HCT116 (cell line): ENCODE results near the gene RPS6KA2. TPM values are rescaled to one million over a fixed set of nuclear protein-coding genes. Genes with fewer than 3 reads are reported as not detected.

Experiments used
- ATAC-seq: fragments of 200-7000 bp; cut with Tn5 transposase; 2 replicates; pipeline ENCODE4 v1.9.1; 2020; ENCODE audit warnings: mild to moderate bottlenecking, moderate library complexity
- BruUV-seq: library from RNA; stranded (reverse); fragments of 400-500 nt; replicated peaks from 2 replicates; lab custom pipeline; 2021; lab: Mats Ljungman, UMichigan
- CTCF ChIA-PET: fragments of 300-600 bp; sonication (Branson Sonifier 250); formaldehyde crosslinking; loops from one replicate; lab custom pipeline; 2021; ENCODE audit warnings: antibody characterized with exemption; lab: Charles Lee
- POLR2A ChIA-PET: fragments of 300-600, 350-600 bp; sonication (Branson Sonifier 250); formaldehyde crosslinking; loops from one replicate; lab custom pipeline; 2021; ENCODE audit warnings: antibody characterized with exemption; lab: Charles Lee
- RAD21 ChIA-PET, 2 experiments: fragments of 300-600 bp; sonication (Branson Sonifier 250); formaldehyde crosslinking; loops; one replicate each; lab custom pipeline; 2023; ENCODE audit warnings: low total read pairs in 2 of 2; ENCODE audit not compliant: uncharacterized antibody in 2 of 2, unreplicated experiment in 2 of 2, low non-redundant PET in 1 of 2; lab: Charles Lee
- DNase-seq: peaks from one replicate; pipeline ENCODE4 v3.0.0-alpha.2; 2010; ENCODE audit warnings: low read depth, low spot score
- H2AFZ ChIP-seq: fragments of 200-600 bp; shearing (Covaris generic), sonication (generic); 2 replicates; pipeline ENCODE4 v1.6.1; 2017; ENCODE audit warnings: low read depth, mixed run types, mixed read lengths, antibody characterized with exemption, low read length; ENCODE audit not compliant: poor library complexity, severe bottlenecking
- H3K27ac ChIP-seq: 2 replicates; pipeline ENCODE4 v1.5.1; 2012; ENCODE audit warnings: low read depth, low read length
- H3K27me3 ChIP-seq: fragments of 200-600 bp; sonication (generic); 2 replicates; pipeline ENCODE4 v1.6.1; 2016; ENCODE audit warnings: mixed run types, low read length, mixed read lengths; ENCODE audit not compliant: insufficient read depth
- H3K36me3 ChIP-seq, 2 experiments: fragments of 200-500 bp in 1 of 2; fragments of 200-600 bp in 1 of 2; sonication (Bioruptor generic) in 1 of 2; sonication (generic) in 1 of 2; 2 replicates each; pipeline versions ENCODE4 v1.5.1 to v1.6.1; 2014 to 2016; ENCODE audit warnings: low read length in 2 of 2, inconsistent platforms in 1 of 2, mixed read lengths in 1 of 2, mixed run types in 1 of 2; ENCODE audit not compliant: insufficient read depth in 2 of 2, control insufficient read depth in 1 of 2
- H3K4me1 ChIP-seq, 2 experiments: fragments of 200-600 bp in 1 of 2; sonication (generic) in 1 of 2; 2 replicates each; pipeline versions ENCODE4 v1.5.1 to v1.6.1; 2012 to 2017; ENCODE audit warnings: low read length in 2 of 2, inconsistent platforms in 1 of 2, mild to moderate bottlenecking in 1 of 2, mixed read lengths in 1 of 2, mixed run types in 1 of 2, moderate library complexity in 1 of 2; ENCODE audit not compliant: insufficient read depth in 2 of 2, control insufficient read depth in 1 of 2
- H3K4me2 ChIP-seq: fragments of 200-600 bp; sonication (generic); 2 replicates; pipeline ENCODE4 v1.6.1; 2017; ENCODE audit warnings: mixed run types, low read length, mixed read lengths
- H3K4me3 ChIP-seq, 2 experiments: fragments of 200-600 bp in 1 of 2; sonication (generic) in 1 of 2; replicated peaks in 1 of 2; 2 replicates each; pipeline ENCODE4 v1.5.1; 2011 to 2016; ENCODE audit warnings: low read length in 2 of 2, control low read depth in 1 of 2, low read depth in 1 of 2, mild to moderate bottlenecking in 1 of 2, mixed read lengths in 1 of 2, mixed run types in 1 of 2
- H3K79me2 ChIP-seq: fragments of 200-600 bp; sonication (generic); 2 replicates; pipeline ENCODE4 v1.6.1; 2017; ENCODE audit warnings: mild to moderate bottlenecking, mixed run types, low read length, moderate library complexity, mixed read lengths; ENCODE audit not compliant: insufficient read depth
- H3K9ac ChIP-seq: fragments of 200-600 bp; sonication (generic); 2 replicates; pipeline ENCODE4 v1.6.1; 2016; ENCODE audit warnings: low read length, mixed read lengths
- H3K9me2 ChIP-seq: fragments of 200-600 bp; sonication (generic), shearing (Covaris generic); 2 replicates; pipeline ENCODE4 v1.6.1; 2017; ENCODE audit warnings: mixed run types, mild to moderate bottlenecking, moderate library complexity; ENCODE audit not compliant: insufficient read depth
- H3K9me3 ChIP-seq, 2 experiments: fragments of 200-500 bp in 1 of 2; fragments of 200-600 bp in 1 of 2; sonication (Bioruptor generic) in 1 of 2; sonication (generic) in 1 of 2; 2 replicates each; pipeline ENCODE4 v1.6.1; 2014 to 2017; ENCODE audit warnings: low read length in 2 of 2, mixed read lengths in 2 of 2, inconsistent platforms in 1 of 2, low read depth in 1 of 2, mild to moderate bottlenecking in 1 of 2, mixed run types in 1 of 2, moderate library complexity in 1 of 2; ENCODE audit not compliant: control insufficient read depth in 1 of 2, insufficient read depth in 1 of 2
- H4K20me1 ChIP-seq: fragments of 200-600 bp; sonication (generic), shearing (Covaris generic); 2 replicates; pipeline ENCODE4 v1.6.1; 2017; ENCODE audit warnings: mixed run types, mild to moderate bottlenecking, moderate library complexity; ENCODE audit not compliant: insufficient read depth
- ATF3 ChIP-seq: IDR thresholded peaks from 2 replicates; pipeline ENCODE4 v1.6.1; 2012
- CBX3 ChIP-seq: IDR thresholded peaks from 2 replicates; pipeline ENCODE4 v1.6.1; 2012; ENCODE audit warnings: low read depth
- CEBPB ChIP-seq: IDR thresholded peaks from 2 replicates; pipeline ENCODE4 v1.6.1; 2012; ENCODE audit warnings: low read depth
- CTCF ChIP-seq, 3 experiments: fragments of 200-600 bp in 1 of 3; sonication (generic) in 1 of 3; IDR thresholded peaks in 2 of 3; conservative IDR thresholded peaks in 1 of 3; 2 replicates each; pipeline ENCODE4 v1.5.1; 2012 to 2017; ENCODE audit warnings: low read depth in 2 of 3, low read length in 2 of 3, antibody characterized with exemption in 1 of 3, borderline replicate concordance in 1 of 3, control low read depth in 1 of 3, mild to moderate bottlenecking in 1 of 3, mixed read lengths in 1 of 3, mixed run types in 1 of 3, moderate library complexity in 1 of 3; ENCODE audit not compliant: insufficient read depth in 1 of 3
- EGR1 ChIP-seq: IDR thresholded peaks from 2 replicates; pipeline ENCODE4 v1.6.1; 2012; ENCODE audit warnings: low read depth
- ELF1 ChIP-seq: IDR thresholded peaks from 2 replicates; pipeline ENCODE4 v1.6.1; 2012; ENCODE audit warnings: low read depth, borderline replicate concordance
- EZH2phosphoT487 ChIP-seq: fragments of 200-600 bp; IDR thresholded peaks from 2 replicates; pipeline ENCODE4 v1.6.1; 2018; ENCODE audit warnings: antibody characterized with exemption, borderline replicate concordance
- FOSL1 ChIP-seq: IDR thresholded peaks from 2 replicates; pipeline ENCODE4 v1.6.1; 2012; ENCODE audit warnings: low read depth
- POLR2A ChIP-seq: IDR thresholded peaks from 2 replicates; pipeline ENCODE4 v1.7.0; 2011; ENCODE audit warnings: borderline replicate concordance; ENCODE audit not compliant: insufficient read depth, insufficient read length; ENCODE audit errors: extremely low read depth
- RAD21 ChIP-seq: IDR thresholded peaks from 2 replicates; pipeline ENCODE4 v1.6.1; 2012; ENCODE audit warnings: low read depth, mild to moderate bottlenecking
- SIN3A ChIP-seq: IDR thresholded peaks from 2 replicates; pipeline ENCODE4 v1.6.1; 2012; ENCODE audit warnings: low read depth
- SP1 ChIP-seq: IDR thresholded peaks from 2 replicates; pipeline ENCODE4 v1.6.1; 2012; ENCODE audit warnings: low read depth
- YY1 ChIP-seq: IDR thresholded peaks from 2 replicates; pipeline ENCODE4 v1.6.1; 2011; ENCODE audit warnings: low read length, low read depth, moderate library complexity, mild to moderate bottlenecking; ENCODE audit not compliant: insufficient replicate concordance; ENCODE audit errors: extremely low read depth
- ZBTB33 ChIP-seq: IDR thresholded peaks from 2 replicates; pipeline ENCODE4 v1.6.1; 2011; ENCODE audit warnings: mild to moderate bottlenecking, low read length, moderate library complexity; ENCODE audit not compliant: insufficient replicate concordance; ENCODE audit errors: extremely low read depth
- ZFX ChIP-seq: fragments of 450-650 bp; IDR thresholded peaks from 2 replicates; pipeline ENCODE4 v1.6.1; 2017
- ZNF274 ChIP-seq: fragments of 200-500 bp; sonication (Bioruptor generic); IDR thresholded peaks from 2 replicates; pipeline ENCODE4 v1.6.1; 2014; ENCODE audit warnings: mild to moderate bottlenecking, low read depth, low read length, inconsistent platforms
- intact Hi-C: fragments of 100-400 bp; cut with micrococcal nuclease; formaldehyde crosslinking; loops from 2 replicates; pipeline ENCODE4 v1.10.0; 2022
- total RNA-seq: library from RNA; stranded (reverse); gene quantifications from one replicate; pipeline ENCODE4 v1.2.1, GENCODE V29; 2021; ENCODE audit not compliant: unreplicated experiment

RPS6KA2 gene
- total RNA-seq, 1 experiment from 2014 or later, result 8.5 TPM

DNA sequence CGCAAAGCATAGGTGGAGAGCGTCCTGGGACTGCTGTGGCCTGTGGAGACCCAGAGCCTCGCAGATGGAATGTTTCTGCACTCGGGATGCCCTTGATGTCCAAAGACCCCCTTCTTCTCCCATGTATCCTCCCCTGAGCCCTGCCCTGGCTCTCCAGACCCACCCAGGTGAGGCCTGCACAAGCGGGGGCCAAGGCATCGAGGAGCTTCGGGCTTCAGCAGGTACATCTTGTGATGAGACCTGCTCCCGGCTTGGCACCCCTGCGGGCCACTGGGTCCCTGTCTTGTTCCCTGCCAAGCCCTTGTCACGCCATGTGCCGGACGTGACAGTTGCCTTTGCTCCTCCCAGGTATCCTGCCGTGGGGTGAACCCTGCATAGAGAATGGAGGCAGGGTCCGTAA, 125.8 kb downstream of the RPS6KA2 start:
- no peaks in the 10 kb centered on the region for H3K79me2 ChIP-seq
- H3K36me3 ChIP-seq, result no peaks in the 10 kb centered on the region
- RAD21 ChIA-PET, result no interaction called here
- no peaks in the 10 kb centered on the region for H4K20me1 ChIP-seq
- no peaks in the 10 kb centered on the region for H3K27me3 ChIP-seq
- ATAC-seq (no peak), DNase-seq (no peak)
- H3K9ac ChIP-seq, result no peak overlapping the region
- no peak overlapping the region for H3K4me2 ChIP-seq
- H3K9me3 ChIP-seq, result no peaks in the 10 kb centered on the region
- CTCF ChIA-PET, result no interaction called here
- H3K4me1 ChIP-seq, result no peaks in the 10 kb centered on the region
- no peak overlapping the region for H3K4me3 ChIP-seq
- H3K9me2 ChIP-seq, result no peaks in the 10 kb centered on the region
- no peak overlapping the region for H3K27ac ChIP-seq
- POLR2A ChIA-PET, result no interaction called here
- TF ChIP-seq EGR1 (no peak), FOSL1 (no peak), YY1 (no peak), ZBTB33 (no peak), ELF1 (no peak), SIN3A (no peak), ZFX (no peak), POLR2A (no peak), ATF3 (no peak), CTCF (IDR thresholded peaks at IDR 0.05 in 2 of 3, conservative IDR thresholded peaks at IDR 0.05 in 1 of 3; ENCODE audit: borderline replicate concordance in 1 of 3, insufficient read depth in 1 of 3, low read depth in 2 of 3, low read length in 2 of 3) (no peak), RAD21 (no peak), EZH2phosphoT487 (no peak), CBX3 (no peak), CEBPB (no peak), ZNF274 (no peak), SP1 (no peak)
- TF ChIP-seq, all 23 proteins: peak for 0
- intact Hi-C loops, result no loop called here
- no peak overlapping the region for H2AFZ ChIP-seq
- no TSS peak for BruUV-seq
